Measurements from ENCODE around the gene DRC1. TPM values are rescaled to one million over a fixed set of nuclear protein-coding genes. Genes with fewer than 3 reads are reported as not detected.

Gene DRC1
- total RNA-seq, 1 experiment from 2014 or later, result 0.20 TPM

DNA sequence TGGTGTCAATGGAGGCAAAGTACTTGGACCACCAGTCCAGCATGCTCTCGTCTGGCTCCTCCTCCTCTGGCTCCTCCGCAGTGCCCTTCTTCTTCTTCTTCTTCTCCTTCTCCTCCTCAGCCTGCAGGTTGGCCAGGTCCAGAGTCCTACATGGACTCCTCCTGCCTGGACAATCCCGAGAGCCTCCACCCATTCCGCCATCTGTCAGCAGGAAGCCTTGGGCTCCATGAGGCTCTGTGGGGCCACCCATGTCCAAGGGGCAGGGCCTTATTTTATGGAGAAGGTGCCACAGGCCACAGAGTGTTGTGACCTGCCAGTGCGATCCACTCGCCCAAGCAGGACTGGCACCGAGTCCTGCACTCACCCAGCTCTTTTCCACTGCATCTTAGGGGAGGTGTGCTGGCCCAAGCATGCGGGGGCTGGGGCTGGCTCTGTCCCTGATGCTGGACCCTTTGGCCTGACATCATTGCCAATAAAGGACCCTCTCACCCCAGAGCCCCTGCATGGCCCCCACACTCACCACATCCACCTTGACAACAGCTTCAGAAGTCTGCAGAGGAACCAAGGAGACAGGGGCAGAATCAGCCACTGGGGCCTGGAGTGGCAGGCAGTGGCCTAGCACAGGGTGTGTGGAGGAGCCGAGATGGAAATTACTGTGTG lies 69.0 kb downstream of the DRC1 start:
- in situ Hi-C loops (cut with HindIII; ENCODE audit: low pct_unique_long_range_greater_than_20kb, low sequenced_read_pairs), result no loop called here
- DNase-seq (ENCODE audit: low read depth), result no peak

DNA sequence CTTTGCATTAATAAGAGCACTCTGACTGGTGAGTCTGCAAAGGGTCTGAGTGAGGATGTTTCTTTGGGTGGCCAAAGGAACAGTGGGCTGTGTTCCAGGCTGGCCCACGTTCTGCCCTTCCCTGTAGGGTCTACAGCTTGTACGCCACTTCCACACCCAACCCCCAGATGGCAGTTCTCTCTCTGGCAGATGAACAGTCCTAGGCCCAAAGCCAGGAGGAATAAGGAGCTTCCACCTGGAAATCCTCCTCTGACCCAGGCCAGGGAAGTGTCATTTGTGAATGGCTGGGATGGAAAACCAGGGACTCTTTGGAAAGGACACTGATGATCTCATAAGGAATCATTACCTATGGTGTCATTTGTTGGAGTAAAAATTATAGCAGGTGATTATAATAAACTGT lies 69.6 kb downstream of the DRC1 start:
- no peak for DNase-seq (ENCODE audit: low read depth)
- in situ Hi-C loops (cut with HindIII; ENCODE audit: low pct_unique_long_range_greater_than_20kb, low sequenced_read_pairs), result no loop called here

DNA sequence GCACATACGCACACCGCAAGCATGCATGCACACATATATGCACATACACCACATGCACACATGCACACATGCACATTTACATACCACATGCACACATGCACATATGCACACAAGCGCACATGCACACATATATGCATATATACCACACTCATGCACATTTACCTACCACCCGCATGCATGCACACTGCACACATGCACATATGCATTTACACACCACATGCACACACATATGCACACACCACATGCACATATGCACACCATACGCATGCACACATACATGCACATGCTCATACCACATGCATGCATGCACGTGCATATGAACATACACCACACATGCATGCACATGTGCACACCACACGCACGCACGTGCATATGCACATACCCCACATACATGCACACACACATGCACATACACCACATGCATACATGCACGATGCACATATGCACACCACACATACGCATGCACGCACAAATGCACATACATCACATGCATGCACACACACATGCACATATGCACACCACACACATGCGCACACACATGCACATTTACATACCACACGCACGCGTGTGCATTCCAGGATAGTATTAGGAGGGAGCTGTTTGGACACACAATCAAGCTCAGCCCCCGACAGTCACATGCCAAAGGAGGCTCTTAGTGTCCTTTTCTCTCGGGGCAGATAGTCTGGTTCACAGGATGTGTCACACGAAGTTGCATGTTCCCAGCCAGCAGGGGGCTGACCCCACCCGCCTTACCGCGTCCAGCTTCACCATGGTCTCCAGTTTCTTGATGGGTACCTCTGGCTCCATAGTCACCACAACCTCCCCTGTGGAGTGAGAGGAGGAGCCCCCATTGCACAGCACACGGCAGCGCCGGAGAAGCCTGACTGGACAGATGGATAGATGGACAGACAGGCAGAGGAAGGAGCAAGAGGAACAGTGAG lies 70.3 kb downstream of the DRC1 start:
- DNase-seq (ENCODE audit: low read depth), result no peak
- in situ Hi-C loops (cut with HindIII; ENCODE audit: low pct_unique_long_range_greater_than_20kb, low sequenced_read_pairs), result no loop called here

DNA sequence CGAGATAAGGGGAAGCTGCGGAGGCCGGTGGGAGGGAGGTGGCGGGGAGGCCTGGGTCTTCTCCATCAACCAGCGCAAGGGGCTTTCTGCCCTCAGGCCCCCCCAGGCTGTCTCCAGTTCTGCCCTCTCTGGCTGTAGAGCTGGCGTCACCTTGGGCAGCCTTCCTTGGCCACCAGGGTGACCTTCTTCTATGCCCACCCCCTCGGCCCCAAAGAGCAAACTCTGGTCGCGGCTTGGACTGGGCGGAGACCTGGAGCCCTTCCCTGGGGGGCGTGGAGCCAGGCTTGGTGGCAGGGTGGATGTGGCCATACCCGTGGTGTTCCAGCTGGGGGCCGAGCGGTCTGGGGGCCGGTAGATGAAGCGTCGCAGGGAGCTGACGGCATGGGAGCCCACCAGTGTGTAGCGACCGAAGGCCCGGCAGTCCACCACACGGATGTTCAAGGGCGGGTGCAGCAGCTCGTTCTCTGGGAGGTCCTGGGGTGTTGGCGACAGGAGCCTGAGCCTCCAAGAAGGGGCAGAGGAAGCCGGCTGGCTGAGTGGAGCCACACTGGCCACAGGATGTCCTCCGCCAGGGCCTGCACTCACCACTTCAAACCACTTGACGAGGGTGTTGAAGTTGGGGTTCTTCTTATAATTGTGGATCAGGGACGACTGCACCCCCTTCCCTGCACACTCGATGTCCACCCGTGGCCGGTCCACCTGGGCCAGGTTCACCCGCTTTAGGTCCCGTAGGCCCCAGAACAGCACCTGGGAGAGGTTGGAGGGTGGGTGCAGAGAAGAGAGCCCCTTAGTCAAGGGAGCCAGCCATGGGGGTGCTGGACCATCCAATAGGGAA lies 71.3 kb downstream of the DRC1 start:
- in situ Hi-C loops (cut with HindIII; ENCODE audit: low pct_unique_long_range_greater_than_20kb, low sequenced_read_pairs), result no loop called here
- no peak for DNase-seq (ENCODE audit: low read depth)

DNA sequence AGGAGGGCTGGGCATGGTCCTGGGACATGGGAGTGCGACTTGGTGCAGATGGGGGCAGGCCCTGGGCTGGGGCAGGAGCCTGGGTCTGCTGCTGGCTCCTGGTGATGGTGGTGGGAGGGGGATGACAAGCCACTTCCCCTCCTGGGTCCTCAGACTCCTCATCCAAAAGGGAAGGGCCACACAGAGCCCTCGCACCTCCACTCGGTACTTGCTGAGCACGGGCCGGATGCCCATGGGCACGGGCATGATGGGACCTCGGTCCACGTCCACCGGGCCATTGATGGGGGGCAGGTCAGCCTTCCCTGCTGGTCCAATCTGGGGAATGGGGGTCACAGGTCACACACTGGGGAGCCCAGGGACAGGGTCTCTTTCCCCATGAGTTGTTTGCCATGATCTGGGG lies 72.1 kb downstream of the DRC1 start:
- no peak for DNase-seq (ENCODE audit: low read depth)
- in situ Hi-C loops (cut with HindIII; ENCODE audit: low pct_unique_long_range_greater_than_20kb, low sequenced_read_pairs), result no loop called here

DNA sequence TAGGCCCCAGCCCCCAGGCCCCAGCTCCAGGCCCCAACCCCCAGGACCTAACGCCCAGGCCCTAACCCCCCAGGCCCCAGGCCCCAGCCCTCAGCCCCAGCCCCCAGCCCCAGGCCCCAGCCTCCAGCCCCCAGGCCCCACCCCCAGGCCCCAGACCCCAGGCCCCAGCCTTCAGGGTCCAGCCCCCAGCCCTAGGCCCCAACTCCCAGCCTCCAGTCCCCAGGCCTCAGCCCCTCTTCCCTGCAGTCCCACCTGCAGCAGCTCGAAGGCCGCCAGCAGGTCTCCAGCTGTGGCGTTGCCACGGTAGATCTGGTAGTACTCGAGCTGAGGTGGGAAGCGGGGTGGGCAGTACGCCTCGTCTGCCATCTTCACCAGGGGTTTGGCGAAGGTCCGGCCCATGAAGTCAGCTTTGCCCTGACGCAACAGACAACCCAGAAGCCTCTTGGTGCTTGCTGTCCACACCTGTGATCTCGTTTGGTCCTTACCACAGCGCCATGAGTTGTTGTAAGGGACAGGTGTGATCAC lies 72.6 kb downstream of the DRC1 start:
- in situ Hi-C loops (cut with HindIII; ENCODE audit: low pct_unique_long_range_greater_than_20kb, low sequenced_read_pairs), result no loop called here
- DNase-seq (ENCODE audit: low read depth), result no peak

DNA sequence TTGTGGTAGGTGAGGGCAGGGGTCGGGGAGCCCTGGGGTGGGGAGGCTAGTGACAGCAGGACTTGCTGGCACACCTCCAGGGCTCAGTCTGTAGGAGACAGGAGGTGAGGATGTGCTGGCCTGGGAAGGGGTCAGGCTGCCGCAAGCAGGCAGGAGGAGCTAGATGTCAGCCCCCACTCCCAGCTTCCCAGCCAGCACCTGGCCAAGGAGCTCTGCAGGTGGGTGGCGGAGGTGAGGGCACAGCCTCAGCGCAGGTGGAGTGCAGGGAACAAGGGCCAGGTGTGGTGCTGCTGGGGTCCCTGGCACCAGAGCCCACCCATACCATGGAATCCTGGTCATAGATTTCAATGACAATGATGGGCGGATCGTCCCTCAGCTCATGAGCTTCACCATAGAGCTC lies 73.3 kb downstream of the DRC1 start:
- no peak for DNase-seq (ENCODE audit: low read depth)

DNA sequence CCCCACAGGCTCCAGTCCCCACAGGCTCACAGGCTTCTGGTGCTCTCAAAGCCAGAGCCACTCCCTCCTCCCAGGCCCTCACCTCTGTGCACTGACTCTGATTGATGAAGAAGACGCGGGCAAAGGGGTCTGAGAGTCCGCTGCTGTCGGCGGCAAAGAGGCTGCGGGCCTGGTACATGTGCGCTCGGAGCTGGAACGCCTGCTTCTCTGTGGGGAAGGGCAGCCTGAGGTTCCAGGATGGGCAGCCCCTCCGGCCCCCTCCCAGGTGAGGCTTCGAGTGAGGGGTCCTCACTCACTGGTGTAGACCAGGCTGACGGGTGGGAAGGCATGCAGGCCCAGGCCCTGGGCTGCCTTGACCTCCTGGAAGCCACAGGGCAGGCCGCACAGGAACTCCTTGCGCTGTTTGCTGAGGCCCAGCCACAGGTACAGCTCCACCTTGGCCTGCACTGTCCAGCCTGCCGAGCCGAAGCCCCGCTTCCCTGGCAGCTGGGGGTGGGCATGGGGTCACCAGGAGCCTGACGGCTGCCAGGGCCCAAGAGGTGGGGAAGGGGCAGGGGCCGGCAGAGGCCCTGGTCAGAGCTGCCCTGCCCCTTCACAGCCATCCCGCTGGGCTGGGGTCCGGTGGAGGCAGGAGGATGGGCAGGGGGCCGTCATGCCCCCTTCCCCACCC lies 74.2 kb downstream of the DRC1 start:
- no peak for DNase-seq (ENCODE audit: low read depth)
- in situ Hi-C loops (cut with HindIII; ENCODE audit: low pct_unique_long_range_greater_than_20kb, low sequenced_read_pairs), result no loop called here

More for the DNA sequence above, 73.3 kb downstream of the DRC1 start:
- in situ Hi-C loops (cut with HindIII; ENCODE audit: low pct_unique_long_range_greater_than_20kb, low sequenced_read_pairs), result no loop called here

DNA sequence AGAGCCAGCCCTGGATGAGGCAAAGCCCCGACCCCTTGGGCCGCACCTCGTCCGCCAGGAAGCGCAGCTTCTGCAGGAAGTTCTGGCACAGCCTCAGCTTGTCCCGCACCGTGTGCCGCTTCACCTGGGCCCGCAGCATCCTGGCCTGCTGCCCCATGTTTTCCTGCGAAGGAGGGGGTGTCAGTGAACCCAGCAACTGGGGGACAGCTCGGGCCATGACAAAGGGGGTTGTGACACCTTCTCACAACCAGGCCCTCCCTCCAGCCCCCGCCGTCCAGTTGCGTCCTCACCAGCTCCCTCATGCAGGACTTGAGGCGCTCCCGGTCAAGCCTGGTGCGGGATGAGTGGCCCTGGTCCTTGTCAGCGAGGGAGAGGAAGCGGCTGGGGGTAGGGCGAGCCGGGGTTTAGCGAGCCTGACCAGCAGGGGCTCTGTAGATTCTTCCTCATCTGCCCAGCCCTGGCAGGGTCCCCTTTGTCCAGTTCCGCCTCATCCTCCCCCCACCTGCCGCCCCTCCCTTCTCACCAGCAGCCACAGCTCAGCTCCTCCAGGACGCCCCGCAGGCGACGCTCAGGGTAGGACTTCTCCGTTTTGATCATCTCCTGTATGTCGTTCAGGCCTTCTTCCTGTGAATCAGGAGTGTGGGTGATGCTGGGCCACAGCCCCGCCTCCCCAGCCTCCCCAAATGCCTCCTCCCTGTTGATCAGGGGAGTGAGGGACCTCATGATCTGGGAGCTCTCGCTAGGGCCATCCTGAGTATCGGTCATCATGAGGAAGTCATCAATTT lies 75.6 kb downstream of the DRC1 start:
- no peak for DNase-seq (ENCODE audit: low read depth)
- in situ Hi-C loops (cut with HindIII; ENCODE audit: low pct_unique_long_range_greater_than_20kb, low sequenced_read_pairs), result no loop called here

DNA sequence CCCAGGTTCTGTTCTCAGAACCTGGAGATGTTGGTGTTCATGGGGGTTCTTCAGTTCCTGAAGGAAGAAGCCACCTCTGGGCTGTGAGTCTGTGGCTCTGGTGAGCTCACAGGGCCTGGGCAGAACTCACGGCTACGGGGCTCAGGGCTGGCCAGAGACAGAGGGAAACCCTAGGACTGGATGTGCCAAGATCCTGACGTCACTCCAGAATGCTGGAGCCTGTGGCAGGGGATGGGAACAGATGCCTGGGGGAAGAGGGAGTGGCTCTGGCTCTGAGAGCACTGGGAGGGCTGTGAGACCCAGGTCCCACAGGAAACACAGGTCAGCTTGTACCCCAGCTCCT lies 76.2 kb downstream of the DRC1 start, which contains the start of gene OTOF:
Gene OTOF (minus strand): TSS at position 214 of the 343 bp plus-strand sequence.
- DNase-seq (ENCODE audit: low read depth), result no peak
- in situ Hi-C loops (cut with HindIII; ENCODE audit: low pct_unique_long_range_greater_than_20kb, low sequenced_read_pairs), result no loop called here

DNA sequence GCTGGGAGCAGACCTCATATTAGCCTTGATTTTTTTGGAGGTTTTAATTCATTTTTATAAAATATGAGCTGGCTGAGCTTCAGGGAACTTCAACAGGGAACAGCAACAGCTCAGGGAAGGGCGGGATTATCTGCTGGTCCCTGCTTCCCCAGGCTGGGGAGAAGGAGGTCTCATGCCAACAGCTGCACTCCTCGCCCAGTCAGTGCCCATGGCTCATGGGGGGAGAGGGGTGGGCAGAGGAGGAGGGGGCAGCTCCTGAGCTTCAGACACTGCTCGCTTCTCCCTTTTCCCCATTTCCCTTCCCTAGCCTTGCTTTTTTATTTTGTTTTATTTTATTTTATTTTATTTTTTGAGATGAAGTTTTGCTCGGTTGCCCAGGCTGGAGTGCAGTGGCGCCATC lies 76.6 kb downstream of the DRC1 start:
- no peak for DNase-seq (ENCODE audit: low read depth)
- in situ Hi-C loops (cut with HindIII; ENCODE audit: low pct_unique_long_range_greater_than_20kb, low sequenced_read_pairs), result no loop called here

DNA sequence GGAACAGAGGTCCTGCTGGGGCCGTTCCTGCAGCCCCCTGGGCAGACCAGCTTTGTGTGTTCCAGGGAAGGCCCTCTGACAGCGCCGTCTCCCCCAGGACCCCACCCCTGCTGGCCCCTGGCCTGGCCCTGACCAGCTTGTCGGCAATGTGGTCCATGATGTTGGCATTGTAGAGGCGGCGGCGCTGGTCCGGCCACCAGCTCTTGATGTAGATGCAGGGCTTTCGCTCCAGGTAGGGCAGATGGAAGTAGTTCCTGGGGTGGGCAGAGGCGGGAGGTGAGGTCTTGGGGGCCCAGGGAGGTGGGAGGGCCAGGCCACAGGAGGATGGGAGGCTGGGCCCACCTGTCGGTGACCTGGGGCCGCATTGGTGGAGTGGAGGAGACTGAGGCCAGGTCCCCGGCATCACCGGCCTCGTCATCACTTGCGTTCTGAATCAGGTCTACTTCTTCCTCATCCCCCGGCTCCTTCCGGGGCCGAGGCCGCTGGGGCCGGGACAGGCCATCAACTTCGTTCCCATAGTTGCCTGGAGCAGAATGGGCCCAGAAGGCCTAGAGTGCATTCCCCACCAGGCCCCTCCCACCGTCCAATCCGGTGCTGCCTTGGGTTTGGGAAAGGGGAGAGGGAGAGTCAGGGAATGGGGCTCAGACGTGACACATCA lies 77.5 kb downstream of the DRC1 start:
- DNase-seq (ENCODE audit: low read depth), result no peak
- in situ Hi-C loops (cut with HindIII; ENCODE audit: low pct_unique_long_range_greater_than_20kb, low sequenced_read_pairs), result no loop called here

DNA sequence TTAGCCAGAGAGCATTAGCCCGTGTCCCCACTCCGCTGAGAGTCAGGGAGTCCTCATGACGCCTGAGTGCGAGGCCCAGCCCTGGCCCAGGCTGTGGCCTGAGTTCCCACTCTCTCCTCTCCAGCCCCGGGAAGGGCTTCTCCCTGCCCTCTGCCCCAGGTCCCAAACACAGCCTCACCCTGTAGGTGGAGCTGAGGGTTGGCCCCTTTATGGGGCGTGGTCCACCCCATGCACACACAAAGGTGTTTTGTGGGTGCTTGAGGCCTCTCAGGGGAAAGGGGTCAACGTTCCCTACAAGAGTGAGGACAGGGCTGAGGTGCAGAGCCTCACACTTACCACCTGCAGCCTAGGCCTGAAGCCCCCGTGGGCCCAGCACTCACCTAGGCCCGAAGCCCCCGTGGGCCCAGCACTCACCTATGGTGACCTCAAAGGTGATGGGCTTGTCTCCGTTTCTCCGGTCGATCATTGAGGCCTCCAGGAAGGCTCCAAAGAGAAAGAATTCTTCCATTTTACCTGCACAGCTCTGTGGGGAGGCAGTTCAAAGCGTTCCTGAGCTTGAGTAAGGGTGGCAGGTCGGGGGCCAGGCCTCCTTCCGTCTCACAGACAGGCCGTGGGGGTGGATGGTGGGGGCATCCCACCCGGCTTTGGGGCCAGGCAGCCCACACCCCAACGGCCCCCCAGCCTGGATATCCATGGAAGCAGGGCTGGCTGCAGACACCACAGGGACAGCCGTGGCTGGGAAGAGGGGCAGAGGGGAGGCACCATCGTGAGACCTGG lies 78.3 kb downstream of the DRC1 start:
- in situ Hi-C loops (cut with HindIII; ENCODE audit: low pct_unique_long_range_greater_than_20kb, low sequenced_read_pairs), result no loop called here
- no peak for DNase-seq (ENCODE audit: low read depth)

DNA sequence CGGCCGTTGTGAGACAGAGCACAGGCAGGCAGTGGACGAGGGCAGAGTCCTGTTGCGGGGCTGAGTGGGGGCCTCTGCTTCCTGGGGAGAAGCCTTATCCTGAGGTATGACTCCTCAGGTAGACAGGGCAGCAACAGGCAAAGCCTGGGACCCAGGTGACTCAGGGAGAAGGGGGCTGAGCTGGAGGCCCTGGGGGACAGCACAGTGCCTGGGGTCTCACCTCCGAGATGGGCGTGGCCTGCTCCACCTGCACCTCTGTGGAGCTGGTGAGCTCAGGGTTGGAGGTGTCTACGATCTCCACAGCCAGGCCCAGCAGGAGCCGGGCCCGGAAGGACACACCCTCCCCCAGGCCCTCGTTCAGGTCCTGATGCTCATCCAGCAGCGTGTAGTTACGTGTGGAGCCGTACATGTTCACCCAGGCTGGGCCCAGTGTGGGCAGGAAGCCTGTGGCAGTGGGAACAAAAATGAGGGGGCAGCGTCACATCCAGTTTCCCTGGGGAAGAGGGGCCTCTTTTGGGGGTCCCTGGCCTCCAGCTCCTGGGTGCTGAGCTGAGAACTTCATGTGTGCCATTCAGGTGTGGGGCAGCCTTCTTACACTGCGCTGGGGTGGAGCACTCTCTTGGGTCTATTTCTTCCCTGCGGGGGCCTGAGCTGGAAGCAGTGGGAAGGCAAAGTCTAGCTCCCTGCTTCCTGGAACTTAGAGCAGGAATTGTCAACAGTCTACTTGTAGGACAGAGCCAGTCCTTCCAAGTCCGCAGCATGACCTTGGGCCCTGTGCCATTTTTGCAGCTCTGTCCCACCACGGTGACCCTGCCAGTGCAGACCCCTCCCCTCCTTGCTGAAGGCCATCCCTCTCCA lies 79.1 kb downstream of the DRC1 start:
- in situ Hi-C loops (cut with HindIII; ENCODE audit: low pct_unique_long_range_greater_than_20kb, low sequenced_read_pairs), result no loop called here
- DNase-seq (ENCODE audit: low read depth), result no peak

DNA sequence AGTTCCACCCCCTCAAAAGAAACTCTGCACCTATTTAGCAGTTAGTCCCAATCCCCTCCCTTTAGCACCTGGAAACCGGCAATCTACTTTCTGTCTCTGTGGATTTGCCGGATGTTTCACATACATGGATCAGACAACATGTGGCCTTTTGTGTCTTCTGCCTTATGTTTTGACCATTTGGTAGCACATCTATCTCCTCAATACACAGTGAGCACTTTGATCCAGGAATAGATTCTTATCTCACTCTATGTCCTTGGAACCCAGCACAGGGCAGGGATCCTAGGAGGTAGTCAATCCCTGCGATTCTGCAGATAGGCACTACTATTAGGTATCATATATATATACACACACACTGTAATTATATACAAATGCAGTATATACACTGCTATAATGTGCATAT lies 80.0 kb downstream of the DRC1 start:
- DNase-seq (ENCODE audit: low read depth), result no peak
- in situ Hi-C loops (cut with HindIII; ENCODE audit: low pct_unique_long_range_greater_than_20kb, low sequenced_read_pairs), result no loop called here
